ENCODE results near the gene INSC. TPM values are rescaled to one million over a fixed set of nuclear protein-coding genes. Genes with fewer than 3 reads are reported as not detected.

Gene INSC
- total and polyA plus RNA-seq, 2 experiments from 2014 or later: 0.10 TPM; not detected in 1

DNA sequence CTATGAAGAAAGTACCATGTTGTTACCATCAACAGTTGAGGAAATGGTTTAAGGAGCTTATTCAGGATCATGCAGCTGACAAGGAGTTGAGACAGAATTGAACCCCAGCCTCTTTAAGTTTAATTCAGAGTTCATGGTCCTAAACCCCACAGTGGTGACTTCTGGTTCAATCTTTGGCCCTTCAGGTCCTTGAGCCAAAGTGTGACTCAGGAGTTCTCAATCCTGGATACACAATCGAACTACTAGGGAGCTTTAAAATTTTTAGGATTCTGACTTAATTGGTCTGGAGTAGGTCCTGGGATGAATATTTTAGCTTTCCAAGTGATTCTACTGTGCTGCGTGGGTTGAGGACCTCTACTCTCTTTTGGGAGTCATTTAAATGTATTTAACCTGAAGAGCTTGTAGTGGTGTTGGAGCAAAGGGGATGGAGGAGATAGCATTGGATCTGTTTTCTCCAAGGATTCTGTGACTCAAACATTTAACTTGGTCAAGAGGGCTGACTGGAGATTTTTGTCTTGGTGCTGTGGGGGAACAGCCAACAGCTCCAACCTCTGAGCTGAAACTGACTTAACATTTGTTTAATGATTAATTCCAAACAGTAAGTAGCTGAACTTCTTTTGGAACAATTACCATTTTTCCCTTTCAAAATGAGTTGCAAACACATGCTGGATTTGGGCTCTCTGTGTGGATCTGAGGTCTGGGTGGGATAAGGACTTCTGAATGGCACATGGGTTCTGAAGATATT lies 80.1 kb downstream of the INSC start:
- TF ChIP-seq, protein P1, sequence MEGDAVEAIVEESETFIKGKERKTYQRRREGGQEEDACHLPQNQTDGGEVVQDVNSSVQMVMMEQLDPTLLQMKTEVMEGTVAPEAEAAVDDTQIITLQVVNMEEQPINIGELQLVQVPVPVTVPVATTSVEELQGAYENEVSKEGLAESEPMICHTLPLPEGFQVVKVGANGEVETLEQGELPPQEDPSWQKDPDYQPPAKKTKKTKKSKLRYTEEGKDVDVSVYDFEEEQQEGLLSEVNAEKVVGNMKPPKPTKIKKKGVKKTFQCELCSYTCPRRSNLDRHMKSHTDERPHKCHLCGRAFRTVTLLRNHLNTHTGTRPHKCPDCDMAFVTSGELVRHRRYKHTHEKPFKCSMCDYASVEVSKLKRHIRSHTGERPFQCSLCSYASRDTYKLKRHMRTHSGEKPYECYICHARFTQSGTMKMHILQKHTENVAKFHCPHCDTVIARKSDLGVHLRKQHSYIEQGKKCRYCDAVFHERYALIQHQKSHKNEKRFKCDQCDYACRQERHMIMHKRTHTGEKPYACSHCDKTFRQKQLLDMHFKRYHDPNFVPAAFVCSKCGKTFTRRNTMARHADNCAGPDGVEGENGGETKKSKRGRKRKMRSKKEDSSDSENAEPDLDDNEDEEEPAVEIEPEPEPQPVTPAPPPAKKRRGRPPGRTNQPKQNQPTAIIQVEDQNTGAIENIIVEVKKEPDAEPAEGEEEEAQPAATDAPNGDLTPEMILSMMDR (IDR thresholded peaks at IDR 0.05; ENCODE audit: poor library complexity): no peak
- TF ChIP-seq EZH2 (IDR thresholded peaks at IDR 0.05; ENCODE audit: borderline replicate concordance) (no peak), EZH2phosphoT487 (IDR thresholded peaks at IDR 0.05; ENCODE audit: low read depth, severe bottlenecking, unreplicated experiment) (no peak)
- Histone ChIP-seq H3K4me2 (peak overlapping the region; percentile 31), H3K9me3 (ENCODE audit: low read depth) (no peaks in the 10 kb centered on the region), H4K20me1 (ENCODE audit: insufficient read depth, poor library complexity, severe bottlenecking) (no peaks in the 10 kb centered on the region), H3K9me2 (replicated peaks; ENCODE audit: insufficient read depth) (no peaks in the 10 kb centered on the region), H3K4me1 (ENCODE audit: insufficient read depth) (peaks cover 23% of the 10 kb centered on the region), H3K27ac (peak overlapping the region; percentile 19), H3K79me2 (no peaks in the 10 kb centered on the region), H3K36me3 (replicated peaks; ENCODE audit: insufficient read depth, low read depth) (no peaks in the 10 kb centered on the region), H3K27me3 (no peaks in the 10 kb centered on the region), H3K4me3 (no peak overlapping the region), H2AFZ (no peak overlapping the region)
- no peak for DNase-seq (ENCODE audit: low spot score)
- WGBS (ENCODE audit: low lambda C conversion rate, missing lambda C conversion rate): 89% methylated on average over 2 of the region's 2 CpGs

DNA sequence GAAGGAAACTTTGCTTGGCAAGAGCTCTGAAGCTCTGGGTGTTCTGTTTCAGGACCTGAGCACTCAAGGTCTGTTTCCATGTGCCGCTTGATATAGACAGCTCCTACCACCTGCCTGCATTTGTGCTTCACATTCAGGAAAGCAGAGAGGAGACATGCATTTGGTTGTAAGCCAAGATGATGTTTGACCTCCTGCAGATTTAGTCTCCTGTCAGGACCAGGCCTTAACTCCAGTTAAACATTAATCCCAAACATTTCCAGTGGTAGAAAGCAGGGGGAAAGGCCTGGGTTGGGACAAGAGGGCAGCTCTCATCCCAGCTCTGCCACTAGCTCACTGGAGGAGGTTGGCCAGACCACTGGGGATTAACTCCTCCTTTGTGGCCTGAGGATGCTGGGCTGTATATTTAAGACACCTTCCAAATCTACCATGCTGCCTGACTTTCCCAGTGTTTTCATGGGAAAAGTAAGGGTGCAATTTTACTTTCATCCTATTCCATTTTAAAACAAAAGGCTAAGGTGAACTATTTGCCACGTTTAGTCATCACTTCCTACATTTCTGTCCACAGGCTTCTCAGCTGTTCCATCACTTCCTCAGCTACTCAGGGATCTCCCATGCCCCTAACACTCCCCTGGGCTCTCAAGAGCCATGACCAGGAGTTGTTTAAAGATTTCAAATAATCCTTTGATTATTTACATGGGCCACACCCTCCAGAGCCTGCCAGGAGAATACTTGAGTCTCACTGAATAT lies 80.9 kb downstream of the INSC start:
- Histone ChIP-seq H3K4me1 (ENCODE audit: insufficient read depth) (peaks cover 23% of the 10 kb centered on the region), H3K9me3 (ENCODE audit: low read depth) (no peaks in the 10 kb centered on the region), H3K36me3 (replicated peaks; ENCODE audit: insufficient read depth, low read depth) (no peaks in the 10 kb centered on the region), H3K27ac (peak overlapping the region; percentile 19), H3K79me2 (no peaks in the 10 kb centered on the region), H3K4me2 (peak overlapping the region; percentile 31), H3K9me2 (replicated peaks; ENCODE audit: insufficient read depth) (no peaks in the 10 kb centered on the region), H3K27me3 (no peaks in the 10 kb centered on the region), H2AFZ (no peak overlapping the region), H3K4me3 (no peak overlapping the region), H4K20me1 (ENCODE audit: insufficient read depth, poor library complexity, severe bottlenecking) (no peaks in the 10 kb centered on the region)
- 71% methylated on average over 2 of the region's 2 CpGs for WGBS (ENCODE audit: low lambda C conversion rate, missing lambda C conversion rate)
- TF ChIP-seq EZH2phosphoT487 (IDR thresholded peaks at IDR 0.05; ENCODE audit: low read depth, severe bottlenecking, unreplicated experiment) (no peak), EZH2 (IDR thresholded peaks at IDR 0.05; ENCODE audit: borderline replicate concordance) (no peak)
- TF ChIP-seq, protein P1 (IDR thresholded peaks at IDR 0.05; ENCODE audit: poor library complexity): no peak
- no peak for DNase-seq (ENCODE audit: low spot score)

DNA sequence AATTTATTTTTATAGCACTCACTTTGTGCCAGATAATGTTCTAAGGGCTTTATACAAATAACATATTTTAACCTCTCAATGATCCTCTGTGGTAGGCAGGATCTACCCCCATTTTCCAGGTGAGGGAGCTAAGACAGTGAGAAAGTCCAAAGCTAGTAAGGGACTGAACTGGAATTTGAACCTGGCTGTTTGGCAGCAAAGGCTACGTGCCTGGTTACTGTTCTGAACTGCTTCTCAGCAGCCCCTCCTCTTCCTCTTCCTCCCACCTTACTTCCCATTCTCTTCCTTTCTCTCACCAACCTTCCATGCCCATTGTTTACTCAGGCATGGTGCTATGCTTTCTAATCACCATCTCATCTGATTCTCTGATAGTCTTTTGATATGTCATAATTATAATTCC lies 82.0 kb downstream of the INSC start:
- Histone ChIP-seq H4K20me1 (ENCODE audit: insufficient read depth, poor library complexity, severe bottlenecking) (no peaks in the 10 kb centered on the region), H3K36me3 (replicated peaks; ENCODE audit: insufficient read depth, low read depth) (no peaks in the 10 kb centered on the region), H3K79me2 (no peaks in the 10 kb centered on the region), H3K27ac (no peak overlapping the region), H3K9me3 (ENCODE audit: low read depth) (no peaks in the 10 kb centered on the region), H2AFZ (no peak overlapping the region), H3K4me1 (ENCODE audit: insufficient read depth) (peaks cover 23% of the 10 kb centered on the region), H3K27me3 (no peaks in the 10 kb centered on the region), H3K9me2 (replicated peaks; ENCODE audit: insufficient read depth) (no peaks in the 10 kb centered on the region), H3K4me3 (no peak overlapping the region), H3K4me2 (no peak overlapping the region)
- TF ChIP-seq EZH2 (IDR thresholded peaks at IDR 0.05; ENCODE audit: borderline replicate concordance) (no peak), EZH2phosphoT487 (IDR thresholded peaks at IDR 0.05; ENCODE audit: low read depth, severe bottlenecking, unreplicated experiment) (no peak)
- TF ChIP-seq, protein P1 (IDR thresholded peaks at IDR 0.05; ENCODE audit: poor library complexity): no peak
- no peak for DNase-seq (ENCODE audit: low spot score)
- 57% methylated on average over 1 of the region's 1 CpG for WGBS (ENCODE audit: low lambda C conversion rate, missing lambda C conversion rate)
